Heart left ventricle (tissue), 16 donors: ENCODE measurements around the gene RASEF. TPM values are rescaled to one million over a fixed set of nuclear protein-coding genes. Genes with fewer than 3 reads are reported as not detected.

Experiments
- ATAC-seq, 4 donors: fragments of 200-7000 bp; cut with Tn5 transposase; one replicate each; pipeline ENCODE4 v1.9.1; 2020 to 2022; ENCODE audit warnings: moderate library complexity in 4 of 4, mild to moderate bottlenecking in 3 of 4, moderate number of reproducible peaks in 1 of 4
- DNase-seq, 5 donors: peaks; one replicate each; pipeline ENCODE4 v3.0.0-alpha.2; 2020
- H3K27ac ChIP-seq, 12 donors: fragments of 200-600 bp; sonication (generic) in 4 of 12; one replicate each; pipeline versions ENCODE4 v1.5.0 to v1.8.0; 2016 to 2022; ENCODE audit warnings: mild to moderate bottlenecking in 2 of 12
- H3K27me3 ChIP-seq, 9 donors: fragments of 200-600 bp; sonication (generic) in 2 of 9; one replicate each; pipeline versions ENCODE4 v1.5.1 to v1.8.0; 2016 to 2022; ENCODE audit warnings: mild to moderate bottlenecking in 3 of 9
- H3K36me3 ChIP-seq, 9 donors: fragments of 200-600 bp; sonication (generic) in 2 of 9; one replicate each; pipeline versions ENCODE4 v1.5.0 to v1.8.0; 2018 to 2022; ENCODE audit warnings: mild to moderate bottlenecking in 2 of 9
- H3K4me1 ChIP-seq, 12 donors: fragments of 200-600 bp; sonication (generic) in 4 of 12; one replicate each; pipeline versions ENCODE4 v1.5.0 to v1.8.0; 2016 to 2022; ENCODE audit warnings: mild to moderate bottlenecking in 3 of 12
- H3K4me3 ChIP-seq, 12 donors: fragments of 200-600 bp; sonication (generic) in 4 of 12; one replicate each; pipeline versions ENCODE4 v1.5.0 to v1.8.0; 2017 to 2022; ENCODE audit warnings: mild to moderate bottlenecking in 9 of 12, moderate library complexity in 4 of 12
- H3K9me3 ChIP-seq, 12 donors: fragments of 200-600 bp; sonication (generic) in 4 of 12; one replicate each; pipeline versions ENCODE4 v1.5.0 to v1.8.0; 2016 to 2022; ENCODE audit warnings: mild to moderate bottlenecking in 1 of 12
- POLR2A ChIP-seq, 2 donors: fragments of 450-650 bp; IDR thresholded peaks; one replicate each; pipeline ENCODE4 v1.6.1; 2017; ENCODE audit warnings: antibody characterized with exemption in 2 of 2, mild to moderate bottlenecking in 2 of 2, moderate library complexity in 2 of 2
- WGBS, 4 donors: extraction: QIAGEN DNeasy Blood & Tissue Kit in 2 of 4; methylation state at CpG; one replicate each; pipeline versions ENCODE4 v1.1.5 to v1.1.7; 2013 to 2018; 5-methylcytosine and 5-hydroxymethylcytosine counted together
- intact Hi-C, 10 donors: fragments of 100-400 bp; cut with DNase I; formaldehyde crosslinking; loops; one replicate each; pipeline versions ENCODE4 v1.11.1 to v1.14.2; 2022
- polyA plus RNA-seq, 2 donors: library from polyadenylated mRNA; stranded (reverse); fragments of 200-250 nt; gene quantifications; one replicate each; pipeline ENCODE4 v1.2.3, GENCODE V29; 2013
- total RNA-seq, 9 donors: library from RNA; depleted of rRNA in 2 of 9; stranded (reverse); fragments of >200 nt in 2 of 9; fragmentation: NEBNext Ultra II Directional in 3 of 9; extraction: Animal tissue kit (Norgen Biotek cat#: 25700) in 3 of 9; gene quantifications; one replicate each; pipeline versions ENCODE4 v1.1.0 to v1.2.4, GENCODE V29; 2016 to 2023
- TF ChIP-seq, protein P1 (sequence below), 12 donors: fragments of 200-600 bp; sonication (generic) in 4 of 12; IDR thresholded peaks; one replicate each; pipeline versions ENCODE4 v1.5.0 to v1.8.0; 2018 to 2022; ENCODE audit warnings: antibody characterized with exemption in 12 of 12, mild to moderate bottlenecking in 5 of 12
- donor health status: ischemic (EF 13 %, LVEDD 7.1; RV severe dilation, severe dysfunction).
- donor health status: healthy with polysubstance abuse.
- donor health status: DM: no; HTN: yes; CAD: no.
- donor health status: DM: no; HTN: no; CAD: no.
- donor health status: ischemic (EF 25% LVEDD 6.9; RV normal size, moderate dysfunction).
- donor health status: ischemic (EF 25% LVEDD 5.7; RV mildly dilated, moderate dysfunction).
- donor health status: healthy.
- donor health status: DM: yes; HTN: yes; CAD: no.
- donor health status: ischemic (EF 35%, LVEDD 5.7; RV mildly dilated, moderate dysfunction).
- donor health status: nonischemic (EF 11% LVEDD 7.7; RV severe dilation, severe dysfunction).
- donor health status: DM: yes; HTN: yes; CAD: no.
- donor health status: PGD.
- donor health status: ischemic (EF 29% LVEDD 5.4; RV normal size, mild dysfunction).
- donor health status: nonischemic (EF 23%, LVEDD 6.1; RV moderate dilation, normal function).

The RASEF gene
- total and polyA plus RNA-seq, 11 donors, result 0.05 to 0.20 (median 0.08) TPM; not detected in 4

DNA sequence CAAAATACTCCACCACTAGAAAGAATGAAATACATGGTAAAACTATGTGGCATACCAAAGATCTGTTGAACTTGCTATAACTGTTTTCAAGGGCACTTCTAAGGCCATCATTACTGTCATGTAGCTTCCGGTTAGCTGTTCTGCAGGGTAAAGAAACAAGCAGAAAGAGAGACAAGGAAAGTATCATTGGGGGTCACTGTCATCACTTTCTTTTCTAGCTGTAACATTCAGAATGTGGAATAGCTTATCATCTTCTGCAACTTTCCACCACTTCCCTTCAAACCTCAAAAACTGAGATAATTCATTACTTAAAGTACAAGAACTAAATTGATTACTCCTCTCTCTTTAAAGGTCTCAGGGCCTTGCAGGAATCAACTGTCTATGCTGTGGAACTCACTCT, 57.6 kb downstream of the RASEF start:
- WGBS, 4 donors, result 91 to 98% (median 97%) methylated on average over 1 of the region's 1 CpG
- no peaks in the 10 kb centered on the region for H3K27me3 ChIP-seq
- no peaks in the 10 kb centered on the region for H3K36me3 ChIP-seq
- no peak for DNase-seq
- H3K4me3 ChIP-seq, result no peak overlapping the region
- no peaks in the 10 kb centered on the region for H3K4me1 ChIP-seq
- no peaks in the 10 kb centered on the region for H3K9me3 ChIP-seq
- no peak overlapping the region for H3K27ac ChIP-seq
- intact Hi-C loops, result no loop called here
- no peak for ATAC-seq
- TF ChIP-seq, protein P1, sequence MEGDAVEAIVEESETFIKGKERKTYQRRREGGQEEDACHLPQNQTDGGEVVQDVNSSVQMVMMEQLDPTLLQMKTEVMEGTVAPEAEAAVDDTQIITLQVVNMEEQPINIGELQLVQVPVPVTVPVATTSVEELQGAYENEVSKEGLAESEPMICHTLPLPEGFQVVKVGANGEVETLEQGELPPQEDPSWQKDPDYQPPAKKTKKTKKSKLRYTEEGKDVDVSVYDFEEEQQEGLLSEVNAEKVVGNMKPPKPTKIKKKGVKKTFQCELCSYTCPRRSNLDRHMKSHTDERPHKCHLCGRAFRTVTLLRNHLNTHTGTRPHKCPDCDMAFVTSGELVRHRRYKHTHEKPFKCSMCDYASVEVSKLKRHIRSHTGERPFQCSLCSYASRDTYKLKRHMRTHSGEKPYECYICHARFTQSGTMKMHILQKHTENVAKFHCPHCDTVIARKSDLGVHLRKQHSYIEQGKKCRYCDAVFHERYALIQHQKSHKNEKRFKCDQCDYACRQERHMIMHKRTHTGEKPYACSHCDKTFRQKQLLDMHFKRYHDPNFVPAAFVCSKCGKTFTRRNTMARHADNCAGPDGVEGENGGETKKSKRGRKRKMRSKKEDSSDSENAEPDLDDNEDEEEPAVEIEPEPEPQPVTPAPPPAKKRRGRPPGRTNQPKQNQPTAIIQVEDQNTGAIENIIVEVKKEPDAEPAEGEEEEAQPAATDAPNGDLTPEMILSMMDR (IDR thresholded peaks at IDR 0.05), result no peak
- no peak for TF ChIP-seq POLR2A (IDR thresholded peaks at IDR 0.05)

GRCh38 chr9:83002329-83002728, 60.6 kb downstream of the RASEF start:
- no peak overlapping the region for H3K27ac ChIP-seq
- intact Hi-C loops, result no loop called here
- H3K4me3 ChIP-seq, result no peak overlapping the region
- no peaks in the 10 kb centered on the region for H3K4me1 ChIP-seq
- 95 to 99% (median 95%) methylated on average over 2 of the region's 2 CpGs for WGBS, 4 donors
- H3K36me3 ChIP-seq, result no peaks in the 10 kb centered on the region
- TF ChIP-seq, protein P1 (IDR thresholded peaks at IDR 0.05), result no peak
- TF ChIP-seq POLR2A (IDR thresholded peaks at IDR 0.05), result no peak
- no peaks in the 10 kb centered on the region for H3K9me3 ChIP-seq
- no peak for DNase-seq
- no peaks in the 10 kb centered on the region for H3K27me3 ChIP-seq
- ATAC-seq, result no peak

- Histone ChIP-seq H3K4me3 (no peak overlapping the region), H3K4me1 (no peaks in the 10 kb centered on the region), H3K27me3 (no peaks in the 10 kb centered on the region), H3K27ac (no peak overlapping the region), H3K9me3 (no peaks in the 10 kb centered on the region), H3K36me3 (no peaks in the 10 kb centered on the region)
- WGBS, 4 donors, result 91 to 98% (median 95%) methylated on average over 5 of the region's 5 CpGs
- intact Hi-C loops, result no loop called here
- ATAC-seq (no peak), DNase-seq (no peak)
- TF ChIP-seq, protein P1 (IDR thresholded peaks at IDR 0.05), result no peak
- no peak for TF ChIP-seq POLR2A (IDR thresholded peaks at IDR 0.05)
These were observed 62.2 kb downstream of the RASEF start for GRCh38 chr9:83000765-83001164.

GRCh38 chr9:82998409-82998808, 64.5 kb downstream of the RASEF start:
- H3K4me3 ChIP-seq, result no peak overlapping the region
- H3K4me1 ChIP-seq, result no peaks in the 10 kb centered on the region
- no peak overlapping the region for H3K27ac ChIP-seq
- intact Hi-C loops, result no loop called here
- no peaks in the 10 kb centered on the region for H3K9me3 ChIP-seq
- H3K27me3 ChIP-seq, result no peaks in the 10 kb centered on the region
- DNase-seq, result no peak
- H3K36me3 ChIP-seq, result no peaks in the 10 kb centered on the region
- WGBS, 4 donors, result 24 to 35% (median 30%) methylated on average over 2 of the region's 2 CpGs
- no peak for ATAC-seq
- no peak for TF ChIP-seq POLR2A (IDR thresholded peaks at IDR 0.05)
- TF ChIP-seq, protein P1 (IDR thresholded peaks at IDR 0.05), result no peak
